Central memory CD8-positive, alpha-beta T cell (primary cell): ENCODE measurements around the gene MEX3B.
"Not testable (repeated sequence)": the region's sequence is repeated elsewhere in the genome, so short reads cannot be mapped to it uniquely, and the experiment has no call there.

Experiments
- ATAC-seq: fragments of 150-1000 bp; cut with Tn5 transposase; replicated peaks from 2 replicates; pipeline ENCODE4 v1.10.0; 2022; ENCODE audit warnings: mild to moderate bottlenecking, moderate FRiP score, moderate number of reproducible peaks; ENCODE audit not compliant: poor library complexity, severe bottlenecking; ENCODE audit errors: extremely low read depth
- DNase-seq, 2 donors: peaks; one replicate each; pipeline ENCODE4 v3.0.0; 2021; ENCODE audit warnings: low spot score in 2 of 2
- H3K27ac Mint-ChIP-seq: one replicate; pipeline ENCODE4 v1.8.0; 2022; ENCODE audit warnings: low read depth, mild to moderate bottlenecking, moderate library complexity, mixed read lengths
- H3K27me3 Mint-ChIP-seq: one replicate; pipeline ENCODE4 v1.8.0; 2022; ENCODE audit warnings: mixed read lengths
- H3K36me3 Mint-ChIP-seq: one replicate; pipeline ENCODE4 v1.8.0; 2022; ENCODE audit warnings: mild to moderate bottlenecking, moderate library complexity, mixed read lengths; ENCODE audit not compliant: insufficient read depth
- H3K4me1 Mint-ChIP-seq: one replicate; pipeline ENCODE4 v1.8.0; 2022; ENCODE audit warnings: mixed read lengths
- H3K4me3 Mint-ChIP-seq: one replicate; pipeline ENCODE4 v1.8.0; 2022; ENCODE audit warnings: mild to moderate bottlenecking, moderate library complexity, mixed read lengths
- H3K9me3 Mint-ChIP-seq: one replicate; pipeline ENCODE4 v1.8.0; 2022; ENCODE audit warnings: mixed read lengths

MEX3B gene

GRCh38 chr15:82045179-82045891, 483 bp downstream of the MEX3B start:
- Mint-ChIP-seq H3K4me3 (peak overlapping the region; percentile 84), H3K36me3 (peaks cover 5% of the 10 kb centered on the region), H3K27me3 (peaks cover 24% of the 10 kb centered on the region), H3K9me3 (no peaks in the 10 kb centered on the region), H3K4me1 (peaks cover 7% of the 10 kb centered on the region), H3K27ac (no peak overlapping the region)
- DNase-seq (no peak), ATAC-seq (no peak)

- Mint-ChIP-seq H3K4me3 (peak overlapping the region; percentile 84), H3K27ac (no peak overlapping the region), H3K27me3 (peaks cover 24% of the 10 kb centered on the region), H3K4me1 (peaks cover 7% of the 10 kb centered on the region), H3K9me3 (no peaks in the 10 kb centered on the region), H3K36me3 (peaks cover 5% of the 10 kb centered on the region)
- DNase-seq (no peak), ATAC-seq (no peak)
Observed at GRCh38 chr15:82044373-82045178, 1.2 kb downstream of the MEX3B start.

DNA sequence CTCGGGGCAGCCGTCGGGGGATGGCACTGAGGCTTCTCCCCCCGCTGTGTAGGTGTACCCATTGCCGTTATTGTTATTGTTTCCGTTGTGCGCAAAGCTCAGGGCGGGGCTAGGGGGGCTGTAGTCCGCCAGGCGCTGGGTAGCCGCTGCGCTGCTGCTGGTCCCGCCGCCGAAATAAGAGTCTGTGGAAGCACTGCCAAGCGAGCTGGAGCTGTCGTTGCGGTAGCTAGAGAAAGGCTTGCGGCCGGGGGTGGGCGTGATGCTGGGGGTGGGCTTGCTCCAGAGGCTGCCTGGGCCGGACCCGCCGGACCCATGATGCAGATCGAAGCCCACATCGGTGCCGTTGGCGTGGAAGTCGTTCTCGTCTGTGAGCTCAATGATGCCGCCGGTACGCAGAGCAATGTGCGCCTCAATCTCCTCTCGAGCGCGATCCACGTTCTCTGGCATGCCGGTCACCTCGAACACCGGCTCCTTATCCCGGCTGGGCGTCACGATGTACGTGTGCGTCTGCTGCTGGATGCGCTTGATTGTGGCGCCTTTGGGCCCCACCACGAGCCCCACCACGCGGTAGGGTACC, 1.9 kb downstream of the MEX3B start:
- Mint-ChIP-seq H3K36me3 (peaks cover 5% of the 10 kb centered on the region), H3K27me3 (peaks cover 24% of the 10 kb centered on the region), H3K4me1 (peaks cover 7% of the 10 kb centered on the region), H3K4me3 (peak overlapping the region; percentile 84), H3K9me3 (no peaks in the 10 kb centered on the region), H3K27ac (no peak overlapping the region)
- DNase-seq (no peak), ATAC-seq (no peak)

GRCh38 chr15:82043130-82043673, 2.6 kb downstream of the MEX3B start:
- Mint-ChIP-seq H3K9me3 (no peaks in the 10 kb centered on the region), H3K27ac (peak overlapping the region; percentile 72), H3K36me3 (peaks cover 5% of the 10 kb centered on the region), H3K4me1 (peaks cover 7% of the 10 kb centered on the region), H3K27me3 (peaks cover 17% of the 10 kb centered on the region), H3K4me3 (peak overlapping the region; percentile 55)
- DNase-seq (no peak), ATAC-seq (no peak)

GRCh38 chr15:82040862-82041261, 5.0 kb downstream of the MEX3B start:
- peaks cover 9% of the 10 kb centered on the region for H3K27me3 Mint-ChIP-seq
- DNase-seq (no peak), ATAC-seq (no peak)
- no peaks in the 10 kb centered on the region for H3K4me1 Mint-ChIP-seq
- H3K27ac Mint-ChIP-seq, result no peak overlapping the region
- H3K36me3 Mint-ChIP-seq, result no peaks in the 10 kb centered on the region
- H3K4me3 Mint-ChIP-seq, result no peak overlapping the region
- no peaks in the 10 kb centered on the region for H3K9me3 Mint-ChIP-seq

- no peaks in the 10 kb centered on the region for H3K36me3 Mint-ChIP-seq
- peaks cover 9% of the 10 kb centered on the region for H3K27me3 Mint-ChIP-seq
- H3K4me3 Mint-ChIP-seq, result no peak overlapping the region
- ATAC-seq (no peak), DNase-seq (no peak)
- no peak overlapping the region for H3K27ac Mint-ChIP-seq
- no peaks in the 10 kb centered on the region for H3K9me3 Mint-ChIP-seq
- H3K4me1 Mint-ChIP-seq, result no peaks in the 10 kb centered on the region
Observed at GRCh38 chr15:82040390-82040789, 5.4 kb downstream of the MEX3B start.

DNA sequence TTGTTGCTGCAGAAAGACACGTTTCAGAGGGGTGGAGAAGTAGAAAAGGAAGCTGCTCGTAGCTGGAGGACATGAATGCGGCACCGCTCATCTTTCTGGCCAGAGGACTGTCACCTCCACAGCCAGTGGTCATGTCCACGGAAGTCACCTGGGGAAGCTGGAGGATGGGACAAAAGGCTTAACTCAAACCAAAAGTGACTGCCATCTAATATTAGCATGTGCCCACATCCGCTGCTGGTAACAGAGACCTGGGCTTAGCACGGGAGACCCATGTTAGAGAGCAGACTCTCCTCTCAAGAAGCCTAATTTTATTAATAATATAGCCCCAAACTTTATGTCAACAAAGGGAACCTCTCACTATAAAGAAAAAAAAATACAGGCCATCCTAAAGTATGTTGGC, 5.9 kb downstream of the MEX3B start:
- DNase-seq, result no peak
- Mint-ChIP-seq H3K4me1 (no peaks in the 10 kb centered on the region), H3K36me3 (no peaks in the 10 kb centered on the region), H3K27me3 (peaks cover 9% of the 10 kb centered on the region), H3K4me3 (no peak overlapping the region), H3K27ac (no peak overlapping the region), H3K9me3 (no peaks in the 10 kb centered on the region)
- no peak for ATAC-seq

GRCh38 chr15:82036461-82036860, 9.4 kb downstream of the MEX3B start:
- H3K27me3 Mint-ChIP-seq, result peaks cover 14% of the 10 kb centered on the region
- no peak for ATAC-seq
- no peaks in the 10 kb centered on the region for H3K9me3 Mint-ChIP-seq
- no peak overlapping the region for H3K4me3 Mint-ChIP-seq
- no peaks in the 10 kb centered on the region for H3K36me3 Mint-ChIP-seq
- no peak for DNase-seq
- H3K4me1 Mint-ChIP-seq, result no peaks in the 10 kb centered on the region
- no peak overlapping the region for H3K27ac Mint-ChIP-seq

DNA sequence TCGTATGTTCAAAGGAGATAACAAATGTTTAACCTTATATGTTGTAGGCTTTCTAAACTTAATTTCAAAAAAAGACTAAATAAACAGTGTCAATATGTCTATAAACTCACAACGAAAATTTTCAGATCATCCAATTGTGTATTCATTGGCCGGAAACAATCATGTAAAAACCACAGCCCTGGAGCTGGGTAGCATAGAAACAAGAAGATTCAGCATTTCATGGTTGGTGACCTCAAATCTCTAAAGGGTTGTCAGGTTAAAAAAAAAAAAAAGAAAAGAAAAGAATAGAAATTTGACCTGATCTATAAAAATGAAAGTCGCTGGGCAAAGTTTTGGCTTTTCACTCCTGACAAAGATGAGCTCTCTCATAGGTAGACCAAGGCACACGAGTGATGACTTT, 13.9 kb downstream of the MEX3B start:
- no peak overlapping the region for H3K4me3 Mint-ChIP-seq
- H3K36me3 Mint-ChIP-seq, result no peaks in the 10 kb centered on the region
- H3K4me1 Mint-ChIP-seq, result no peaks in the 10 kb centered on the region
- H3K9me3 Mint-ChIP-seq, result no peaks in the 10 kb centered on the region
- no peak overlapping the region for H3K27ac Mint-ChIP-seq
- H3K27me3 Mint-ChIP-seq, result peaks cover 14% of the 10 kb centered on the region
- DNase-seq (no peak), ATAC-seq (no peak)

DNA sequence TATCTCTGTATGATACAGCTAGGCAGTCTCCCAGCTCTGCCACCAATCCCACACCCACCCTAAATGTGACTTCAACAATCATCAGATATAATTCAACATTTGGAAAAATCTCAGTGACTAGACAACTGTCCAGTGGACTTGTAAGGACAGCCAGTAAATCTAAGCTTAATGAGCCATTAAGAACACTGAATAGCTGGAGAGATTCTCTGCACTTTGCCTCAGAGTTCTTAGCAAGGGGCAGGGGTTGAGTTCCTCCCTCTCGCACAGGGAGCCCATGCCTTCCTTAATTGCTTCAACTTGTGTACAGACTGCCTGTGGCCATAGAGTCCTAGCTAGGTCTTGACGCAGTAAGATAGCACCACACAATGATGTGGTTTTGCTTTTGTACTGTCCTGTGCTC, 15.6 kb downstream of the MEX3B start:
- no peak for ATAC-seq
- Mint-ChIP-seq H3K27ac (no peak overlapping the region), H3K4me1 (no peaks in the 10 kb centered on the region), H3K36me3 (no peaks in the 10 kb centered on the region), H3K9me3 (no peaks in the 10 kb centered on the region), H3K27me3 (peaks cover 14% of the 10 kb centered on the region), H3K4me3 (no peak overlapping the region)
- DNase-seq, result no peak

DNA sequence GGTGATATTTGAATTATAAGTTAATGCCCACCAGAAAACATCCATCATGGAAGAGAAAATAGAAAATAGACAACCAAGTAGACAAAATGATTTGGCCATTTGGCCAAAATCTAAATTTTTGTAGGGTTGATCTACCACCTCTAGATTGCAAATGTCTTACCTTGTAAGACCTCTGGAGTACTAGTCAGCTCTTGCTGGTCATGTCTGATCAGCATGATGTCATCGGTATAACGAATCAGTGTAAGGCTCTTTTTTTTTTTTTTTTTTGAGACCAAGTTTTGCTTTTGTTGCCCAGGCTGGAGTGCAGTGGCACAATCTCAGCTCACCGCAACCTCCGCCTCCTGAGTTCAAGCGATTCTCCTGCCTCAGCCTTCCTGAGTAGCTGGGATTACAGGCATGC, 17.7 kb downstream of the MEX3B start:
- not testable (repeated sequence) for ATAC-seq, H3K36me3 Mint-ChIP-seq, DNase-seq, H3K27ac Mint-ChIP-seq, H3K4me3 Mint-ChIP-seq, H3K9me3 Mint-ChIP-seq, H3K4me1 Mint-ChIP-seq
- H3K27me3 Mint-ChIP-seq, result peaks cover 27% of the 10 kb centered on the region

DNA sequence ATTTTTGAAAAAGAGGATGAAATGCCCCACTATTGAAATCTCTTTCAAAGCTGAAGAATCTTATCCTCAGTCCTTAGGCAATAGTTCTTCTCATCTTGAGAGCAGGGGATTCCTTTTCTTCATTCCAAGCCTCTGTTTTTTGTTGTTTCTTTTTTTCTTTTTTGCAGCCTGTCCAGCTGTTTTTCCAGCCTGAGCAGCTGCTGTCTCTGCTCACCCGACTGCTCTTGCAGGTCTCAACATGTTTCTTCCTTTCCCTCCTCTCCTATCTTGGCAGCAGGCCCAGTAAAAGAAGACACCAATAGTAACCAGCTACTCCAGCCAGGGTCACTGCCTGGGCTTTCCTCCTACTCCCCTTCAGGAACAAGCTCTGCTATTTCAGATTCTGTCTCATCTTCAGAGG, 23.8 kb downstream of the MEX3B start:
- Mint-ChIP-seq H3K27me3 (peaks cover 51% of the 10 kb centered on the region), H3K9me3 (peaks cover 5% of the 10 kb centered on the region), H3K4me3 (no peak overlapping the region), H3K36me3 (no peaks in the 10 kb centered on the region), H3K27ac (no peak overlapping the region), H3K4me1 (no peaks in the 10 kb centered on the region)
- DNase-seq, result no peak
- no peak for ATAC-seq
